GF-D8 (cell line): ENCODE measurements around the gene SLC13A3.
"Not testable (repeated sequence)": the region's sequence is repeated elsewhere in the genome, so short reads cannot be mapped to it uniquely, and the experiment has no call there.

Experiments used
- DNase-seq: peaks from one replicate; lab custom pipeline; 2025; lab: John Stamatoyannopoulos, UW

SLC13A3 gene

DNA sequence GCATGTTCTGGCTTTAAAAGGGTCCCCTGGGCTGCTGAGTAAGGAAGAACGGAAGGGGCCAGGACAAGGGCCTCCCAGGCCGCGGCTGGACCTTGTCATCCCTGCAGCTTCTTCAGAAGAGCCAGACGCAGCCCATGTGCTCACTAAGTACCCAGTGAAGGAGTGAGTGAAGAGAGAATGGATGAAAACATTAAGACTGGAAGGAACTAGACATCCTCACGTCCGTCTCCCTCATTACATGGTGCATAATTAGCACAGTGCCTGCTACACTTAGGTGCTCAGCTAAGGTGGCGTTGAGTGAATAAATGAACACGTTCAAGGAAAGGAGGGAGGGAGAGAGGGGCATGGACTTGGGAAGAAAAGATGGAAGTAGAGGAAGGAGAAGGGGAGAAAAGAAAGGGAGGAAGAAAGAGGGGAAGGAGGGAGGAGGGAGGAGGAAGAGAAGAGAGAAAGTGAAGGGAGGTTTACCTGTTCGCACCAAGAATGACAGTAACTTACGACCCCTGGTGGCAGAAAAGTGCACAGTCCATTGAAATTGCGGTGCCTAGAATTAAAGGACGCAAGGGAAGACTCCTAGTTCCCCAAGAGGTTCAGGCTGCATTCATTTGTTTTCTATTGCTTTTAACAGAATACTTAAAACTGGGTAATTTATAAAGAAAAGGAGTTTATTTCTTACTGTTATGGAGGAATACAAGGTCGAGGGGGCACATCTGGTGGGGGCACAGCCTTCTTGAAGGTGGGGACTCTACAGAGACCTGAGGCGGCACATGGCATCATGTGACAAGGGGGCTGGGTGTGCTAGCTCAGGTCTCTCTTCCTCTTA is 30.0 kb upstream of the SLC13A3 start:
- no peak for DNase-seq

DNA sequence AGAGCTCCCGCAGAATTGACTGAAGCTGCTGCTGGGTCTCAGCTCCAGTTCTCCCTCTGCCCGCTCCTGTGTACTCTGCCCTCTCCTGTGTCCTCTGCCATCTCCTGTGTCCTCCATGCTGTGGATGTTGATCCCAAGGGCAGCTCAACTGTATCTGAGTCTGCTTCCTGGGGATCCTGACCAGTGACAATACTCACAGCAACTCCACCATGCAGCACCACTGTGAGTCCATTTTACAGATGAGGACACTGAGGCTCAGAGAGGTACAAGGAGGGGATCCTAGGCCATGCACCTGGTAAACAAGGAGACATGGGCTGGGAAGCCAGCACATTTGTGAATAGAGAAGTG is 29.4 kb upstream of the SLC13A3 start:
- no peak for DNase-seq

- DNase-seq: no peak
These were observed 27.3 kb upstream of the SLC13A3 start for GRCh38 chr20:46678516-46678915.

DNA sequence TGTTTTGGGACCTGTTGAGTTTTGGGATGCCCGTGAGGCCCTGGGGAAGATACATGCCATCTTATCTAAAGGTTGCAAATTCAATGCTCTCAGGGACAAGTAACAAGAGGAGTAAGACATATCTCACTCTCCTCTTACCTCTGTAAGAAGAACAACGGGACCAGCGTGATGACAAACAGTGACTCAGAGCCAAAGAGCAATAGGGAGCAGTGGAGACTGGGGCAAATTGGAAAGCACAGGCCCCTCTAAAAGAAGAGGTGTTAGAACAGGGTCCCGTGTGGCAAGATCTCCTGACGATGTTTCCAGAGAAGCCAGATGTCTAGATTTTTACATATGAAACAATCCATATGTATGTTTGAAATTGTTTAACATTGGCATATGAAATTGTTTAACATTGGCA is 26.3 kb upstream of the SLC13A3 start:
- DNase-seq: no peak

- not testable (repeated sequence) for DNase-seq
These were observed 25.5 kb upstream of the SLC13A3 start for GRCh38 chr20:46676649-46677316.

DNA sequence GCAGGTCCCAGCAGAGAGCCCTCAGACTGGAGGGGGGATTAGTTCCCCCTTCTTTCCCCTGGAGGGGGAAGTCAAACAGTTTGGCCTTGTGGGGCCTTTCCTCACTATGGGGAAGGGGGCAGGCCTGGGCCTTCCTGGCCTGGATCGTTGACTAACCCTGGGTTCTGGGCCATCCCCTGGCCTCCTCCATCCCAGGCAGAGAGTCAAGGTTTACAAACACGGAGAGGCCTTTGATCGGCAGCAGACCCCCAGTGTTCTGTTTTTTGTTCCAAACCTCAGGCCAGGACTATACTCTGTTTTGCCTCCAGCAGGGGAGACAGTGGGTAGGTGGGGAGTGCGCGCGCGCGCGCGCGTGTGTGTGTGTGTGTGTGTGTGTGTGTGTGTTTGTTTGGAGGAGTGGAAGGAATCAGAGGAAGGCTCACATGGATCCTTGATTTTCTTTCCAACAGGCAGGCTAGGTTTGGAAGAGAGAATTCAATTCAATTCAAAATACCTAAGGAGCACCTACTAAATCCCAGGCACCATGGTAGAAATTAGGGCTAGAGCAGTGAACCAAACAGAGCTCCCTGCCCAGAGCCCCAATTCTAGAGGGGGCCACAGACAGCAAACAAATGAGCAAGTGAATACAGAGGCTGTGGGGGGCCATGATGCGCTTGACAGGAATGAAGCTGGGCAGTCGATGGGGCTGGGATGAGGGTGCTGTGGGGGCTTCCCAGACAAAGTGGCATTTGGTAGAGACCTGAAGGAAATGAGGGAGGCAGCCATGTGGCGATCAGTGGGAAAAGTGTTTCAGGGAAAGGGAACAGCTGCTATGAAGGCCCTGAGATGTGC is 23.2 kb upstream of the SLC13A3 start:
- DNase-seq: no peak

DNA sequence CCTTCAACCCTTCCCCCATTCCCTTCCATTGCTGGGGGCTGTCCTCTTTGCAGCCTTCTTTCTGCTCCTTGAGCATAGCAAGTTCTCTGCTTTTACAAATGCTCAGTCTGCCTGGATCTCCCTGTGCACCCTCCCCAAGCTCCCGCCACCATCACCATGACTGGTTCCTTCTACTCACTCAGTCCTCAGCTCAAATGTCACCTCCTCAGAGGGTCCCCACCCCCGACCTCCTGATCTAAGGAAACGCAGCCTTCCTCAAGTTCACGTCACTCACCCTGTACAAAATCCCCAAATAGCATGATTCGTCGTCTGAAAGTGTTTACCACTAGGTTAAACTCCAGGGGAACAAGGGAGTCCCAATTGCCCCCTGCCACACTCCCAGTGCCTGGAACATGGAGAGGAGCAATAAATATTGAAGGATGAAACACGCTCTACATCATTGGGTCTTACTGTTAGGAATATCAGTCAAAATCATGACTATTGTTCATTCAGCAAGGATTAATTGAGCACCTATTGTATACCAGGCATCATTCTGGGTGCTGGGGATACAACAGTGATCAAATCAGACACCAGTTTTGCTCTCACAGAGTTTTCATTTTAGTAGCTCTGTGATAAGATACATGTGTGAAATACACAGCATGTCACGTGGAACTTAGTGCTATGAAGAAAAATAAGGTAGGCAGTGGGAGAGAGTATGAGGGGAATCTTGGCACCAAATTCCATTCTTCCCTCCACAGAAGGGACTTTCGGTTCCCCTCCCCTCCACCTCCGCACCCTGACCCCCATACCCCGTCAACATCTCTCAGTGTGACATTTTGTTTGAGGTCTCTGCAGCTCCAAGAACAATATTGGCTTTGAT is 22.4 kb upstream of the SLC13A3 start:
- DNase-seq: no peak

DNA sequence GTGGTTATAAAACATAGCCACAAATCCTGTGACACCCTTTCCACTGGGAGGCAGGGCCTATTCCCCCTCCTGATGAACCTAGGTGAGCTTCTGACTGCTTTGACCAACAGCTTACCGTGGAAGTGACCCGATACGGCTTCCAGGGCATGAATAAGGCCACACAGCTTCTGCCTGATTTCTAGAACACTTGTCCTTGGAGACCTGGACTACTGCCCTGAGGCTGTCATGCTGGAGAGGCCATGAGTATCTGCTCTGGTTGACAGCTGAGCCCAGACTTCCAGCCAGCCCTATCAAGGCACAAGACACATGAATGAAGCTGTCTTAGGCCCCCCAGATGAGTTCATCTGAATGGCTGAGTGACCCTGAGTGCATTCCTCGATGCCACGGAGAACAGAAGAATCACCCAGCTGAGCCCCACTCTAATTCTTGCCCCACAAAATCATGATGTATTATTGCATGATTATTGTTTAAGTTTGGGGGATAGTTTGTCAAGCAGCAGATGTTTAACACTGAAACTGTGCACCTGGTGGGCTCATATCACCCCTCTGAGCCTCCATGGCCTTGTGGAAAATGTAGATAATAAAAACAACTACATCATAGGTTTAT is 21.4 kb upstream of the SLC13A3 start:
- DNase-seq: no peak

GRCh38 chr20:46671866-46672542 is 20.7 kb upstream of the SLC13A3 start:
- DNase-seq: no peak

DNA sequence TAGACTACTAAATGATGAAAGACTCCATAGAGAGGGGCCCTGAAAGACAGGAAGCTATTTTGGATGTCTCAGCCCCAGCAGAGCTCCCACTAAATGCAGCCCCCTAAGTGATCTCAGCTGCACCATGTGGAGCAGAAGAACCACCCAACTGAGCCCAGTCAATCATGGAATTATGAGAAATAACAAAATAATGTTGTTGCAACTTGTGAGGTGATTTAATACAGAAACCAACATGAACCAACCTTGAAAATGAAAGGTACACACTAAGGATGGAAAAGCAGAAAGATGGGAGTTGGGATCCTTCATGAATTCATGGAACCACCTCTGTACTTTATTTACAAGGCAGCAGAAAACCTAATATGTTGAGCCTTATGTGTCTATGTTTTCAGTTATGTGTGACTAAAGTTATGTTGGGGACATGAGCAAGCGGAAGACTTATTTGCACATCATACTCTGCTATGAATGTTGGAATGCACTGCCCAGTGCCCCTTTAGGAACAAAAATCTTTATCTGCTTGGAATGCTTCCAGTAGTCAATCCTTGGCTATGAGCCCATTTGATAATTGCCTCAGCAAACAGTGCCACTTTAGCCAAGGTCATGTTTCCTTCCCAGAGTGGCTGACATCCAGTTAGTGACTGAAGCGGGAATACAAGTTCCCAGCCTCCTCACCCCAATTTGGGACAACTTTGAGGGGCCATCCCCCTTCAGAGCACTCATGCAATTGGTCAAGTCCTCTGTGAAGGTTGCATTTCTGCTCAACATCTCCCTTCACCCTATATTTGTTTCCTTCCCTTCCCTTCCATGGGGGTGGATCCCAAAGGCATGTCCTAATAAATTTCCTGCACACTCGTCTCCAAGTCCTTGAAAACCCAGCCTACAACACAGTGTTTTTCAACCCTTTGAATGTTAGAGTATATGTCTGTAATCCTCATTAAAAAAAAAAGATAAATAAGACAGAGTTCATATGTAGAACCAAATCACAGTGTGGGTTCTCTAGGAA is 19.6 kb upstream of the SLC13A3 start:
- DNase-seq: no peak

- no peak for DNase-seq
These were observed 18.9 kb upstream of the SLC13A3 start for GRCh38 chr20:46670228-46670584.

- DNase-seq: no peak
These were observed 15.7 kb upstream of the SLC13A3 start for GRCh38 chr20:46666818-46667515.

DNA sequence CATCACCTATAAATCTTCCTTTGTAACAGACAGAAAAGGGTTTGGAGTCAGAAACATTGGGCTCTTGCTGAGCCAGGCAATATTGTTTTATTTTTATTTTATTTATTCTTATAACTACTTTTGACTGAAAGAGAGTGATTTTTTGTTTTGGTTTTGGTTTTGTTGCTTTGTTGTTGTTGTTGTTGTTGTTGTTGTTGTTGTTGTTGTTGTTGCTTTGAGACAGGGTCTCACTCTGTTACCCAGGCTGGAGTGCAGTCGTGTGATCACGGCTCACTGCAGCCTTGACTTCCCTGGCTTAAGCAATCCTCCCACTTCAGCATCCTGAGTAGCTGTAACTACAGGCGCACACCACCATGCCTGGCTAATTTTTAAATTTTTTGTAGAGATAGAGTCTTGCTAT is 15.0 kb upstream of the SLC13A3 start:
- DNase-seq: no peak

DNA sequence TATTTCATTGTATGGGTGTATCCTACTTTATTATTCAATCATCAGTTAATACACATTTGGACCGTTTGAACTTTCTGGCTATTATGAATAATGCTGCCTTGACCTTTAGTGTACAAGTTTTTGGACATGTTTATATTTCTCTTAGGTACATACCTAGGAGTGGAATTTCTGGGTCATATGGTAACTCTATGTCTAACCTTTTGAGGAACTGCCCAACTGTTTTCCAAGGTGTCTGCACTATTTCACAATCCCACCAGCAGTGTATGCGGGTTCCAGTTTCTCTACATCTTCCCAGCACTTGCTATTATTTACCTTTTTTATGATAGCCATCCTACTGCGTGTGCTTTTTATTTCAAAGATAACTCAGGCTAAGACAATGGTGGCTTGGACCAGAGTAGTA is 14.3 kb upstream of the SLC13A3 start:
- DNase-seq: no peak

GRCh38 chr20:46663531-46663930 is 12.3 kb upstream of the SLC13A3 start:
- DNase-seq: no peak

DNA sequence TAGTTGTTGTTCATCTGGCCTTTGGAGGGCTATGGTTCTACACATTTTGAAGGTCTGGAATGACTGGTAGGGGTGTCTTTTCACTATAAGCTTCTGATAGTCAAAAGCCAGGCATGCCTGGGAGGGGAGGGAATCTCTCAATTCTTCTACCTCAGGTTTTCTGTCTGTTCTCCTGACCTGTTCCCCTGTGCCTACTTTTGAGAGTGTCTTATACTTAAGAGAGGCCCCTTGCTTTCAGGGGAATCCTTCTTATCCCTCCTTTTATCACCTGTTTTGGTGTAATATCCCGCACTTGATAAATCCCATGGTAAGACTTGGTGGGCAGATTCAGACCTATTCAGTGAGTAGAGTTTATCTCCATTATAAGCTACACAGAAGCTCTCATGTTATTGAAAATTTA is 10.4 kb upstream of the SLC13A3 start:
- DNase-seq: no peak

- DNase-seq: no peak
These were observed 9.2 kb upstream of the SLC13A3 start for GRCh38 chr20:46660487-46660886.

DNA sequence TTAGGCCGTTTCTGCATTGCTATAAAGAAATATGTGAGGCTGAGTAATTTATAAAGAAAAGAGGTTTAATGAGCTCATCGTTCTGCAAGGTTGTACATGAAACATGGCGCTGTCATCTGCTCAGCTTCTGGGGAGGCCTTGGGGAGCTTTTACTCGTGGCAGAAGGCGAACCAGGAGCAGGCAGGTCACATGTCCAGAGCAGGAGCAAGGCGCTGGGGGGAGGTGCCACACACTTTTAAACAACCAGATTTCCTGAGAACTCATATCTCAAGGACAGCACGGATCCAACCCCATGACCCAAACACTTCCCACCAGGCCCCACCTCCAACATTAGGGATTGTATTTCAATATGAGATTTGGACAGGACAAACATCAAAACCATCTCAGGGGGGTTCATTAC is 6.4 kb upstream of the SLC13A3 start:
- DNase-seq: no peak

DNA sequence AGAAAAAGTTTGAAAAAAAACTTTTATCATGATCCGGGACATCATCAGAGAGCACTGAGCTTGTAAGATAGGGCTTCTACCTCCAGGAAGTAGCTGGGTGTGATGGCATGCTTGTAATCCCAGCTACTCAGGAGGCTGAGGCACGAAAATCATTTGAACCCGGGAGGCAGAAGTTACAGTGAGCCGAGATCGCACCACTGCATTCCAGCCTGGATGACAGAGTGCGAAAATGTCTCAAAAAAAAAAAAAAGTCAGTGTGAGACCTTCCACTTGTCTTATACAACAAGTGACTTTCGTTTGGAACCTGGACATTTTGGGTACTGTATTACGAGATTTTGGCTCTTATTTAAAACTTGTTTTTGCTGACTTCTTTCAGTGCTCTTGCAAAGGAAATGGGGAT is 5.9 kb upstream of the SLC13A3 start:
- DNase-seq: no peak
